ENCODE measurements around the gene RFX1. TPM values are rescaled to one million over a fixed set of nuclear protein-coding genes. Genes with fewer than 3 reads are reported as not detected.

The RFX1 gene
- total and polyA plus RNA-seq, 2 of the 13 experiments (the other 11 are each of a cell fraction or from before 2014, with no cell fraction given), result 1.1 to 1.3 TPM

GRCh38 chr19:13983213-13983889 is 22.8 kb downstream of the RFX1 start:
- ChIA-PET CTCF (ENCODE audit: low intra/inter-chr PET ratio, low total read pairs) (no interaction called here), POLR2A (no interaction called here)
- DNase-seq (ENCODE audit: low spot score) (no peak), FAIRE-seq (no peak), ATAC-seq (no peak)
- H3K79me2 ChIP-seq (ENCODE audit: insufficient read depth, low read length), result no peaks in the 10 kb centered on the region
- H3K36me3 ChIP-seq (replicated peaks in 1 of 2; ENCODE audit: control insufficient read depth in 1 of 2, insufficient read depth in 2 of 2, low read length in 2 of 2), result peaks cover 5 to 12% of the 10 kb centered on the region in 2 experiments; a peak in 3 of 5 replicates
- H4K20me1 ChIP-seq (ENCODE audit: insufficient read depth, low read length), result no peaks in the 10 kb centered on the region
- TF ChIP-seq AGO2 (optimal IDR thresholded peaks at IDR 0.05; ENCODE audit: low read depth, low read length) (peak; percentile 5), POLR2A (IDR thresholded peaks at IDR 0.05; ENCODE audit: insufficient read depth in 1 of 2, low read depth in 2 of 2, low read length in 2 of 2) (no peak), ZBTB8A (CRISPR knock-in tag; IDR thresholded peaks at IDR 0.05; ENCODE audit: borderline replicate concordance, low read depth) (no peak)
- 83% methylated on average over 2 of the region's 21 CpGs for WGBS (ENCODE audit: low lambda C conversion rate)
- no peaks in the 10 kb centered on the region for H3K9me3 ChIP-seq (ENCODE audit: low read length)
- H3K4me1 ChIP-seq (ENCODE audit: insufficient read depth, low read length), result peaks cover 22% of the 10 kb centered on the region
- no peak overlapping the region for H3K9ac ChIP-seq (ENCODE audit: insufficient read depth, low read depth, low read length)
- H3K4me2 ChIP-seq (ENCODE audit: low read depth, low read length), result no peak overlapping the region
- no peak overlapping the region for H3K4me3 ChIP-seq (replicated peaks in 1 of 3; ENCODE audit: insufficient read depth in 1 of 3, low read depth in 2 of 3, low read length in 3 of 3)
- H3K27me3 ChIP-seq (ENCODE audit: control insufficient read depth in 1 of 2, insufficient read depth in 2 of 2, low read length in 2 of 2), result no peaks in the 10 kb centered on the region
- H3K27ac ChIP-seq (ENCODE audit: extremely low read length, insufficient read depth, low read length), result no peak overlapping the region
- BruUV-seq (replicated peaks), result no TSS peak
- H2AFZ ChIP-seq (ENCODE audit: low read length), result no peak overlapping the region
- in situ Hi-C loops (cut with HindIII; ENCODE audit: extremely low pct_ligation_motif_present, low pct_unique_long_range_greater_than_20kb), result no loop called here
- intact Hi-C loops (cut with micrococcal nuclease; ENCODE audit: unreplicated experiment), result no loop called here

- ChIA-PET CTCF (ENCODE audit: low intra/inter-chr PET ratio, low total read pairs) (no interaction called here), POLR2A (no interaction called here)
- 91% methylated on average over 6 of the region's 9 CpGs for WGBS (ENCODE audit: low lambda C conversion rate)
- Histone ChIP-seq H3K4me2 (ENCODE audit: low read depth, low read length) (no peak overlapping the region), H3K9me3 (ENCODE audit: low read length) (no peaks in the 10 kb centered on the region), H3K27me3 (ENCODE audit: control insufficient read depth in 1 of 2, insufficient read depth in 2 of 2, low read length in 2 of 2) (no peaks in the 10 kb centered on the region), H2AFZ (ENCODE audit: low read length) (no peak overlapping the region), H4K20me1 (ENCODE audit: insufficient read depth, low read length) (no peaks in the 10 kb centered on the region), H3K9ac (ENCODE audit: insufficient read depth, low read depth, low read length) (no peak overlapping the region), H3K27ac (ENCODE audit: extremely low read length, insufficient read depth, low read length) (no peak overlapping the region), H3K36me3 (replicated peaks in 1 of 2; ENCODE audit: control insufficient read depth in 1 of 2, insufficient read depth in 2 of 2, low read length in 2 of 2) (peaks cover 5 to 12% of the 10 kb centered on the region in 2 experiments; a peak in 3 of 5 replicates), H3K79me2 (ENCODE audit: insufficient read depth, low read length) (no peaks in the 10 kb centered on the region), H3K4me3 (replicated peaks in 1 of 3; ENCODE audit: insufficient read depth in 1 of 3, low read depth in 2 of 3, low read length in 3 of 3) (no peak overlapping the region), H3K4me1 (ENCODE audit: insufficient read depth, low read length) (peaks cover 22% of the 10 kb centered on the region)
- no peak for ATAC-seq
- no peak for FAIRE-seq
- DNase-seq (ENCODE audit: low spot score), result no peak
- intact Hi-C loops (cut with micrococcal nuclease; ENCODE audit: unreplicated experiment), result no loop called here
- in situ Hi-C loops (cut with HindIII; ENCODE audit: extremely low pct_ligation_motif_present, low pct_unique_long_range_greater_than_20kb), result no loop called here
- no TSS peak for BruUV-seq (replicated peaks)
- no peak for TF ChIP-seq ZNF496 (CRISPR knock-in tag; IDR thresholded peaks at IDR 0.05; ENCODE audit: insufficient replicate concordance)
- no peak for TF ChIP-seq SNAPC2 (CRISPR knock-in tag; IDR thresholded peaks at IDR 0.05)
- no peak for TF ChIP-seq ZSCAN5A (CRISPR knock-in tag; IDR thresholded peaks at IDR 0.05; ENCODE audit: borderline replicate concordance)
- no peak for TF ChIP-seq NFYC (CRISPR knock-in tag; IDR thresholded peaks at IDR 0.05)
- no peak for TF ChIP-seq ZNF430 (CRISPR knock-in tag; IDR thresholded peaks at IDR 0.05)
- no peak for TF ChIP-seq ZBTB2 (CRISPR knock-in tag; IDR thresholded peaks at IDR 0.05; ENCODE audit: low read depth)
- no peak for TF ChIP-seq SALL2 (CRISPR knock-in tag; IDR thresholded peaks at IDR 0.05)
- no peak for TF ChIP-seq FUBP1 (CRISPR knock-in tag; IDR thresholded peaks at IDR 0.05; ENCODE audit: borderline replicate concordance)
- no peak for TF ChIP-seq CCDC6 (CRISPR knock-in tag; IDR thresholded peaks at IDR 0.05)
Observed at GRCh38 chr19:13982773-13983172, 23.3 kb downstream of the RFX1 start.
